Measurements from ENCODE around the gene BPGM.

Gene BPGM

GRCh38 chr7:134705716-134706115 lies 59.1 kb downstream of the BPGM start:
- no peak for TF ChIP-seq CTCF (IDR thresholded peaks at IDR 0.05; ENCODE audit: low read depth, low read length)
- H3K4me3 ChIP-seq (replicated peaks in 1 of 2; ENCODE audit: low read depth in 2 of 2, low read length in 2 of 2): no peak overlapping the region
- no peak for DNase-seq (ENCODE audit: low read depth in 2 of 2)

GRCh38 chr7:134706468-134706867 lies 59.8 kb downstream of the BPGM start:
- TF ChIP-seq CTCF (IDR thresholded peaks at IDR 0.05; ENCODE audit: low read depth, low read length): no peak
- no peak overlapping the region for H3K4me3 ChIP-seq (replicated peaks in 1 of 2; ENCODE audit: low read depth in 2 of 2, low read length in 2 of 2)
- DNase-seq (ENCODE audit: low read depth in 2 of 2): no peak

GRCh38 chr7:134707663-134708378 lies 61.2 kb downstream of the BPGM start:
- DNase-seq (ENCODE audit: low read depth in 2 of 2): no peak
- H3K4me3 ChIP-seq (replicated peaks in 1 of 2; ENCODE audit: low read depth in 2 of 2, low read length in 2 of 2): no peak overlapping the region
- no peak for TF ChIP-seq CTCF (IDR thresholded peaks at IDR 0.05; ENCODE audit: low read depth, low read length)

GRCh38 chr7:134708692-134709091 lies 62.0 kb downstream of the BPGM start:
- H3K4me3 ChIP-seq (replicated peaks in 1 of 2; ENCODE audit: low read depth in 2 of 2, low read length in 2 of 2): no peak overlapping the region
- no peak for TF ChIP-seq CTCF (IDR thresholded peaks at IDR 0.05; ENCODE audit: low read depth, low read length)
- no peak for DNase-seq (ENCODE audit: low read depth in 2 of 2)

- no peak for TF ChIP-seq CTCF (IDR thresholded peaks at IDR 0.05; ENCODE audit: low read depth, low read length)
- DNase-seq (ENCODE audit: low read depth in 2 of 2): no peak
These were observed 62.5 kb downstream of the BPGM start for GRCh38 chr7:134709197-134709596.

GRCh38 chr7:134710511-134710853 lies 63.8 kb downstream of the BPGM start:
- DNase-seq (ENCODE audit: low read depth in 2 of 2): no peak
- TF ChIP-seq CTCF (IDR thresholded peaks at IDR 0.05; ENCODE audit: low read depth, low read length): no peak
- H3K4me3 ChIP-seq (replicated peaks in 1 of 2; ENCODE audit: low read depth in 2 of 2, low read length in 2 of 2): no peak overlapping the region

More at GRCh38 chr7:134709197-134709596, 62.5 kb downstream of the BPGM start:
- H3K4me3 ChIP-seq (replicated peaks in 1 of 2; ENCODE audit: low read depth in 2 of 2, low read length in 2 of 2): no peak overlapping the region
